ENCODE measurements around the gene ERN1. TPM values are rescaled to one million over a fixed set of nuclear protein-coding genes. Genes with fewer than 3 reads are reported as not detected.

The ERN1 gene
- total and polyA plus RNA-seq, 8 donors, result 10.6 to 45.0 (median 11.5) TPM

DNA sequence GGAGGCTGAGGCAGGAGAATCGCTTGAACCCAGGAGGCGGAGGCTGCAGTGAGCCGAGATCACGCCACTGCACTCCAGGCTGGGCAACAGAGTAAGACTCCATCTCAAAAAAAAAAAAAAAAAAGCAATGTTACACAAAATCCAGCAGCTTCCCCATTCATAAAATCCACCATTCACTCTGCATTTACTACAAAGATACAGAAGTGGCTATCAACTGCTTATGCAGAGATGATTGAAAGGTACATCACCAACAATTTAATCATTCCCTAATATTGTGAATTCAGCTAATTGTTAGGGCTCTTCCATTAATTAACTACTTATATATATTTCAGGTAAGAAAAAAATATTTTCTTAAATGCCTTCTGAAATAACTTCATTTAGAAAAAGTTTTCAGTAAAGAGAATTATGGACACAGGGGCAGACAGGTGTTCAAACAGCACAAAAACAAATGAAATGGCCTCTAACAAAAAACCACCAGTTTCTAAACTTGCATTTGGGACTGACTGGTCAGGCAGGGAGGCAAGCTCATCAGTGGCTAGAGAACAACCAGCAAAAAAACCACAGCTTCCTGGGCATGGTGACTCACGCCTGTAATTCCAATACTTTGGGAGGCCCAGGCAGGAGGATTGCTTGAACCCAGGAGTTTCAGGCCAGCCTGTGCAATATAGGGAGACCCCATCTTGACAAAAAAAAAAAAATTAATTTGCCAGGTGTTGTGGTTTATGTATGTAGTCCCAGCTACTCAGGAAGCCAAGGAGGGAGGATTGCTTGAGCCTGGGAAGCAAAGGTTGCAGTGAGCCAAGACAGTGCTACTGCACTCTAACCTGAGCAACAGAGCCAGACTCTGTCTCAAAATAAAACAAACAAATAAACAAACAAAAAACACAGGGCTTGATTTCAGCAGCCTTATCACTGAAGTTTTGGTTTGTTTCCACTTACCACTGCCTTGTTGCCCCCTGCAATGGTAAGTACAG lies 26.3 kb downstream of the ERN1 start:
- intact Hi-C loops (cut with DNase I), result no loop called here
- DNase-seq, result no peak
- no peaks in the 10 kb centered on the region for H3K9me3 ChIP-seq
- peak overlapping the region in 1 of 2 donors; percentile 5 for H3K27ac ChIP-seq
- no peak for ATAC-seq
- TF ChIP-seq, protein P1, sequence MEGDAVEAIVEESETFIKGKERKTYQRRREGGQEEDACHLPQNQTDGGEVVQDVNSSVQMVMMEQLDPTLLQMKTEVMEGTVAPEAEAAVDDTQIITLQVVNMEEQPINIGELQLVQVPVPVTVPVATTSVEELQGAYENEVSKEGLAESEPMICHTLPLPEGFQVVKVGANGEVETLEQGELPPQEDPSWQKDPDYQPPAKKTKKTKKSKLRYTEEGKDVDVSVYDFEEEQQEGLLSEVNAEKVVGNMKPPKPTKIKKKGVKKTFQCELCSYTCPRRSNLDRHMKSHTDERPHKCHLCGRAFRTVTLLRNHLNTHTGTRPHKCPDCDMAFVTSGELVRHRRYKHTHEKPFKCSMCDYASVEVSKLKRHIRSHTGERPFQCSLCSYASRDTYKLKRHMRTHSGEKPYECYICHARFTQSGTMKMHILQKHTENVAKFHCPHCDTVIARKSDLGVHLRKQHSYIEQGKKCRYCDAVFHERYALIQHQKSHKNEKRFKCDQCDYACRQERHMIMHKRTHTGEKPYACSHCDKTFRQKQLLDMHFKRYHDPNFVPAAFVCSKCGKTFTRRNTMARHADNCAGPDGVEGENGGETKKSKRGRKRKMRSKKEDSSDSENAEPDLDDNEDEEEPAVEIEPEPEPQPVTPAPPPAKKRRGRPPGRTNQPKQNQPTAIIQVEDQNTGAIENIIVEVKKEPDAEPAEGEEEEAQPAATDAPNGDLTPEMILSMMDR (IDR thresholded peaks at IDR 0.05), result no peak
- H3K4me1 ChIP-seq, result peaks cover 0 to 42% of the 10 kb centered on the region in 2 donors
- no peak overlapping the region for H3K4me3 ChIP-seq
- no peaks in the 10 kb centered on the region for H3K27me3 ChIP-seq
- H3K36me3 ChIP-seq, result peaks cover 0 to 5% of the 10 kb centered on the region in 2 donors

DNA sequence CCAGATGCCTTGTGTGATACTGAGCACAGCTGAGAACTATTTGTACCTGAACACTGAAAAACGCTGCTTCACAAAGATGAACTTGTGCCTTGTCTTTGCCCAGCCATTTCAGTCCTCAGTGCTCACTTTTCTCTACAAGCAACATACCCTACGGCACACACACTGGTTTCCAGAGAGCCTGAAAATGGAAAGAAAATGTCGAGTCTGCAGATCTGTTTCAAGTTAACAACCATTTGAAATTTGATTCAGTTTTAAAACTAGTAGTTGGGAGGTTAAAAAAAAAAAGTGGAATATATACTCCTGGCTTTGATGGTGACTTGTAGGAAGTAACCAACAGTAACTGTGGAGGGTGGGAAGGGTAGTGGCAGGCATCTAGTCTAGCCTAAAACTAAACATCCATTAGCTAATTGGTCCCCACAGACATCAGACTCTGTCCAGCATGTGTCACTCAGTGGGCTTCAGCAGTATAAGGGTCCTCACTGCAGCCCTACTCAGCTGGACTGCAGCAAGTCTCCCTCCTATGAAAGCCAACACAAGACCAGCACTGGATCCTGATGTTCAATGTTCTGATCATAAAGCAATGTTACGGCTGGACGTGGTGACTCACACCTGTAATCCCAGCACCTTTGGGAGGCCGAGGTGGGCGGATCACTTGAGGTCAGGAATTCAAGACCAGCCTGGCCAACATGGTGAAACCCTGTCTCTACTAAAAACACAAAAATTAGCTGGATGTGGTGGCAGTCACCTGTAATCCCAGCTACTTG lies 27.1 kb downstream of the ERN1 start:
- no peak overlapping the region for H3K27ac ChIP-seq

DNA sequence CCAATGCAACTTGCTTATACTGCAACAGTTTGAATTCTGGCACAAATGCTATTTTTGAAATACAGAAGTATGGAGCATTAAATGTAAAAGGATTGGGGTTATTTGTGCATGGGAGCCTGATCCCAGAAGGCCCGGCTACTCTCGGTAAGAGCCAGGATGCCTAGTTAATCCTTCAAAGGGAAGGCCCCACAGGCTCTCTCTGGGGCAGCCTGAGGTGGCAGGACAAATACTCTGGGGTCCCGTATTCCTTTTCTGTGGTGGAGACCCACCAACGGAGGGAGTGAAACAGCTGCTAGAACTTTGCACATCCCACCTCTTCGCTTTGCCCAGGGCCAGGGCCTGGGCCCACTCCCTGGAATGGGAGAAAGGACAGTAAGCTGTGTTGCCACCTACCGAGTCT lies 30.4 kb downstream of the ERN1 start:
- intact Hi-C loops (cut with DNase I), result no loop called here
- no peak overlapping the region for H3K27ac ChIP-seq
- ATAC-seq, result no peak

More for the DNA sequence above, 27.1 kb downstream of the ERN1 start:
- DNase-seq (no peak), ATAC-seq (no peak)
- Histone ChIP-seq H3K36me3 (peaks cover 0 to 8% of the 10 kb centered on the region in 2 donors), H3K4me1 (peaks cover 0 to 40% of the 10 kb centered on the region in 2 donors), H3K4me3 (no peak overlapping the region), H3K27me3 (no peaks in the 10 kb centered on the region), H3K9me3 (no peaks in the 10 kb centered on the region)
- intact Hi-C loops (cut with DNase I), result no loop called here
- TF ChIP-seq, protein P1 (IDR thresholded peaks at IDR 0.05), result no peak

DNA sequence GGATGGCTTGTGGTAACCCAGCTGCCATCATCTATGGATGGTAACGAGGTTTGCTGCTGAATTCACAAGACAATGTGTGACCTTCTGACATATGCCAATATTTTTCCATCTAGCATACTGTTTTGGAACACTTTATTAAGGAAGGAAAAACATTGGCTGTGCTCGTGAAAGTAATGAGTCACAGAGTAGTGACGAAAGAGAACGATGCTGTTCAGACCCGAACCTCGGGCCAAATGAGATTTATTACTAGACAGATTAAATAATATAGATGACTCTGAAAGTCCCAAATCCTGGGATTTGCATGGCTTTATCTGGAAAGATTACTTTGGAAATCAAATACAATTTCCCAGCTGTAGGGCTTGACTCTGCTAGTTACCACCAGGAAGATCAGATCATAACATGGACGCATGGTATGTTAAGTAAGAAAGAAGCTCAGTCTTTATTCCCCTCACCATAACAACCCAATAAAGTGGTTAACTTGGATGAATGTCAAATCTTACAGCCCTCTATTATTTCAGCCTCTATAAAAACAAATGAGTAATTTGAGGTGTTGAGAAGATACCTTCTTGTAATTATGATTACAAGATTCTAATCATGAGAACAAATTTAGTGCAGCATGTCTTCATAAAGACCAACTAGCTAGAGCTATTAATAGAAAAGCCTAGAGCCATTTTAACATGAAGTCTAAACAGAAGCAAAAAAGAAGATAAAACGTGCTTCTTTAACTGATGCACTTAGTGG lies 32.6 kb downstream of the ERN1 start:
- Histone ChIP-seq H3K4me3 (no peak overlapping the region), H3K36me3 (peaks cover 0 to 25% of the 10 kb centered on the region in 2 donors), H3K4me1 (peaks cover 4 to 49% of the 10 kb centered on the region in 2 donors), H3K9me3 (no peaks in the 10 kb centered on the region), H3K27me3 (no peaks in the 10 kb centered on the region), H3K27ac (peak overlapping the region; percentile 2 to 3)
- ATAC-seq (no peak), DNase-seq (no peak)
- intact Hi-C loops (cut with DNase I), result no loop called here
- TF ChIP-seq, protein P1 (IDR thresholded peaks at IDR 0.05), result no peak

More for the DNA sequence above, 30.4 kb downstream of the ERN1 start:
- H3K4me3 ChIP-seq, result no peak overlapping the region
- peaks cover 4 to 49% of the 10 kb centered on the region in 2 donors for H3K4me1 ChIP-seq
- no peak for DNase-seq
- H3K27me3 ChIP-seq, result no peaks in the 10 kb centered on the region
- H3K9me3 ChIP-seq, result no peaks in the 10 kb centered on the region
- H3K36me3 ChIP-seq, result peaks cover 0 to 30% of the 10 kb centered on the region in 2 donors
- TF ChIP-seq, protein P1 (IDR thresholded peaks at IDR 0.05), result no peak
